Pancreas (tissue), 10 donors: ENCODE data around the gene DNER. TPM values are rescaled to one million over a fixed set of nuclear protein-coding genes. Genes with fewer than 3 reads are reported as not detected.

ENCODE experiments used
- ATAC-seq, 4 donors: fragments of 200-7000 bp; cut with Tn5 transposase; one replicate each; pipeline versions ENCODE4 v1.8.0 to v1.9.1; 2020; ENCODE audit warnings: mild to moderate bottlenecking in 4 of 4, moderate library complexity in 4 of 4
- DNase-seq, 6 donors: peaks; one replicate each; pipeline ENCODE4 v3.0.0-alpha.2; 2020
- FAIRE-seq: peaks from 2 replicates; lab custom pipeline; 2012; peaks lifted over from hg19 to GRCh38; lab: Jason Lieb, UNC
- H3K27ac ChIP-seq, 4 donors: fragments of 200-600 bp; sonication (generic); 1 replicate in 3 of 4; 2 replicates in 1 of 4; pipeline versions ENCODE4 v1.5.0 to v1.8.0; 2020
- H3K27me3 ChIP-seq, 4 donors: fragments of 200-600 bp; one replicate each; pipeline ENCODE4 v1.8.0; 2021
- H3K36me3 ChIP-seq, 3 donors: fragments of 200-600 bp; sonication (generic) in 1 of 3; one replicate each; pipeline versions ENCODE4 v1.5.0 to v1.8.0; 2020 to 2021
- H3K4me1 ChIP-seq, 3 donors: fragments of 200-600 bp; one replicate each; pipeline ENCODE4 v1.8.0; 2021
- H3K4me3 ChIP-seq, 4 donors: fragments of 200-600 bp; sonication (generic) in 2 of 4; one replicate each; pipeline versions ENCODE4 v1.5.0 to v1.8.0; 2020 to 2021
- H3K9me3 ChIP-seq, 4 donors: fragments of 200-600 bp; one replicate each; pipeline ENCODE4 v1.8.0; 2021
- CTCF ChIP-seq, 4 donors: fragments of 200-600 bp; sonication (generic) in 3 of 4; IDR thresholded peaks; one replicate each; pipeline versions ENCODE4 v1.5.0 to v1.8.0; 2021; ENCODE audit warnings: antibody characterized with exemption in 4 of 4
- WGBS, 2 donors: extraction: QIAGEN DNeasy Blood & Tissue Kit; methylation state at CpG; one replicate each; pipeline ENCODE4 v1.1.7; 2013; 5-methylcytosine and 5-hydroxymethylcytosine counted together
- intact Hi-C, 3 donors: fragments of 100-400 bp; cut with DNase I; formaldehyde crosslinking; loops; one replicate each; pipeline versions ENCODE4 v1.11.1 to v1.14.2; 2022
- polyA plus RNA-seq, 2 donors: library from polyadenylated mRNA; stranded (reverse); fragments of 200-250 nt; gene quantifications; one replicate each; pipeline ENCODE4 v1.2.3, GENCODE V29; 2013
- total RNA-seq, 6 donors: library from RNA; stranded (reverse); fragmentation: NEBNext Ultra II Directional in 4 of 6; extraction: Animal tissue kit (Norgen Biotek cat#: 25700) in 4 of 6; gene quantifications; one replicate each; pipeline versions ENCODE4 v1.2.1 to v1.2.4, GENCODE V29; 2021 to 2023
- donor health status: healthy with polysubstance abuse.
- donor health status: DM: no; HTN: no; CAD: no; lungs with moderate emphysema.
- donor health status: DM: no; HTN: no; CAD: no.
- donor health status: control.
- donor health status: control.
- donor health status: Bipolar disorder and iron deficiency.
- donor health status: DM: yes; HTN: yes; CAD: no.
- donor health status: DM: no; HTN: no; CAD: no.
- donor health status: DM: no; HTN: no; CAD: no.
- donor health status: DM: yes; HTN: yes; CAD: no.

Gene DNER
- total and polyA plus RNA-seq, 8 donors, result 0.25 to 2.3 (median 0.44) TPM

DNA sequence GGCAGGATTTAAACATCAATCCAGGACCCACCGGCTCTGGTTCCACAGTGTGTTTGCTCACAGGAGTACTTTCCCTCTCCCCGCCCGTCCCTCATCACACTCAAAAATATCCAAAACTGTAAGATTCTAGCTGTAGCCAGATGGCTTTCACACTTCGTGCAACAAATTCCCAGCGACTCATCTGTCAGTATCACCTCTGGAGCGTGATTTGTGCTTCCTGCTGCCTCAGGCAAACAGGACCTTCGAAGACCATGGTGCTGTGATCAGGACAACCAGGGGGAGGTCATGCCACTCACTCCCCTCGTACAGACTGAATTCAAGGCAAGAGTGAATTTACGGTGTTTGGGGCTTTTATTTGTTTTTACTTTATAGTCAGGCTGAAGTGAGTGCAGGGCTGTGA is 288.8 kb downstream of the DNER start:
- no peak for ATAC-seq
- Histone ChIP-seq H3K4me1 (no peaks in the 10 kb centered on the region), H3K9me3 (no peaks in the 10 kb centered on the region), H3K27me3 (no peaks in the 10 kb centered on the region), H3K36me3 (no peaks in the 10 kb centered on the region), H3K4me3 (no peak overlapping the region), H3K27ac (no peak overlapping the region)
- WGBS, 2 donors, result 58 to 62% methylated on average over 9 of the region's 9 CpGs
- intact Hi-C loops, result no loop called here
- TF ChIP-seq CTCF (IDR thresholded peaks at IDR 0.05), result no peak
- no peak for FAIRE-seq
- no peak for DNase-seq

DNA sequence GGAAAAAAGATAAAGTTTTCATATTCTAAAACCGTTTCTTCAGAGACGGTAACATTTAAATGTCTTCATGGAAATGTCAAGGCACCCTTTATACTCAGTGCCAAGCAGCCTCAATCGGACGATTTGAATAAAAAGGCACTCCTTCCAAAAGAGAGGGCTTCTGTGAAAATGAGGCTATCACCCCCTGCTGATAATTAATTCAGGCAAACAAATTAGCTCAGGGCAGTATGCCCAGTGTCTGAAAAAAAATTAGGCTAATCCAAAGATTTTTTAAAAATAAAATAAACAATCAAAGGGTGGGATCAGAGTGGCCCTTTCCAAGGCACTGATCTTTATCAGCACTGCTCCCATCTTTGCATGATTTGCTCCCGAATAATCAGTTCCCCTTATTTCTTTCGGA is 292.3 kb downstream of the DNER start:
- FAIRE-seq (no peak), ATAC-seq (no peak)
- WGBS, 2 donors, result 57 to 70% methylated on average over 6 of the region's 6 CpGs

GRCh38 chr2:229419158-229419557 is 295.2 kb downstream of the DNER start:
- Histone ChIP-seq H3K27ac (no peak overlapping the region), H3K4me3 (no peak overlapping the region), H3K27me3 (no peaks in the 10 kb centered on the region), H3K4me1 (no peaks in the 10 kb centered on the region), H3K36me3 (no peaks in the 10 kb centered on the region), H3K9me3 (no peaks in the 10 kb centered on the region)
- intact Hi-C loops, result no loop called here
- no peak for TF ChIP-seq CTCF (IDR thresholded peaks at IDR 0.05)
- DNase-seq (no peak), ATAC-seq (no peak), FAIRE-seq (no peak)
- 17% methylated on average over 1 of the region's 1 CpG for WGBS, 2 donors

More for the DNA sequence above, 292.3 kb downstream of the DNER start:
- DNase-seq, result no peak
- no peaks in the 10 kb centered on the region for H3K27me3 ChIP-seq
- no peak for TF ChIP-seq CTCF (IDR thresholded peaks at IDR 0.05)
- no peak overlapping the region for H3K4me3 ChIP-seq
- no peak overlapping the region for H3K27ac ChIP-seq
- H3K4me1 ChIP-seq, result no peaks in the 10 kb centered on the region
- no peaks in the 10 kb centered on the region for H3K9me3 ChIP-seq
- intact Hi-C loops, result no loop called here
- H3K36me3 ChIP-seq, result no peaks in the 10 kb centered on the region

- no peaks in the 10 kb centered on the region for H3K36me3 ChIP-seq
- no peaks in the 10 kb centered on the region for H3K9me3 ChIP-seq
- no peaks in the 10 kb centered on the region for H3K4me1 ChIP-seq
- no peak for DNase-seq
- FAIRE-seq, result no peak
- H3K27me3 ChIP-seq, result no peaks in the 10 kb centered on the region
- H3K4me3 ChIP-seq, result no peak overlapping the region
- intact Hi-C loops, result no loop called here
- ATAC-seq, result no peak
- no peak overlapping the region for H3K27ac ChIP-seq
- WGBS, 2 donors, result 51 to 60% methylated on average over 7 of the region's 7 CpGs
- no peak for TF ChIP-seq CTCF (IDR thresholded peaks at IDR 0.05)
Measured at GRCh38 chr2:229417916-229418315, 296.4 kb downstream of the DNER start.

DNA sequence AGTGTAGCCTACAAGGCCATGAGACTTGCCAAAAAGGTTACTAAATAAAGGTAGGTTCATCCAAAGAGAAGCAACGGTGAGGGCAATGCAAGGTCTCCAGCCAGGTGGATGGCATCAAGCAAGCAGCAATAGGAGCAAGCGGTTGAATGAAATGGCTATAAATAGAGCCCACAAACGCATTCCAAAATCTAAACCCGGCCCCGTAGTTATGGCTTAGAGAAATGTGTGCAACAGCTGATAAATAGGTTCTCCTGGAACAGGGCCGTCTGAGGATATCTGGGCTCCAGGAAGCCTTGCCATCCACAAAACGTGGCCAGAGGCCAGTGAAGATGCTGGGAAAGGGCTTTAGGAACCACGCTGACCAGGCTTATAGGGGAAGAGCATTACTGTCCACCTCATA is 297.2 kb downstream of the DNER start:
- TF ChIP-seq CTCF (IDR thresholded peaks at IDR 0.05), result no peak
- Histone ChIP-seq H3K27me3 (no peaks in the 10 kb centered on the region), H3K27ac (no peak overlapping the region), H3K4me3 (no peak overlapping the region), H3K36me3 (no peaks in the 10 kb centered on the region), H3K9me3 (no peaks in the 10 kb centered on the region), H3K4me1 (no peaks in the 10 kb centered on the region)
- ATAC-seq (no peak), DNase-seq (no peak), FAIRE-seq (no peak)
- 50 to 55% methylated on average over 8 of the region's 8 CpGs for WGBS, 2 donors
- intact Hi-C loops, result no loop called here
